Mesenchymal stem cell (in vitro differentiated cells and primary cell): ENCODE results near the gene SEC14L3.
A peak's percentile ranks its signal among the peaks of the same experiment; 100 is the strongest.

Experiments
- DNase-seq: peaks from one replicate; pipeline ENCODE4 v3.0.0-alpha.2; 2013
- H2AFZ ChIP-seq: one replicate; pipeline ENCODE4 v1.6.1; 2013; ENCODE audit warnings: low read depth, mild to moderate bottlenecking, control low read depth, inconsistent platforms, low read length, moderate library complexity
- H2AK5ac ChIP-seq: 2 replicates; pipeline ENCODE4 v1.6.1; 2013; ENCODE audit warnings: low read length, moderate library complexity, mild to moderate bottlenecking, inconsistent platforms; ENCODE audit not compliant: severe bottlenecking
- H2BK120ac ChIP-seq: one replicate; pipeline ENCODE4 v1.6.1; 2013; ENCODE audit warnings: low read depth, mild to moderate bottlenecking, inconsistent platforms, low read length, moderate library complexity
- H2BK12ac ChIP-seq, 2 experiments: one replicate each; pipeline ENCODE4 v1.6.1; 2013; ENCODE audit warnings: inconsistent platforms in 2 of 2, low read length in 2 of 2, mild to moderate bottlenecking in 2 of 2, moderate library complexity in 2 of 2, control low read depth in 1 of 2
- H2BK15ac ChIP-seq: one replicate; pipeline ENCODE4 v1.6.1; 2013; ENCODE audit warnings: mild to moderate bottlenecking, low read depth, inconsistent platforms; ENCODE audit not compliant: poor library complexity, severe bottlenecking
- H2BK5ac ChIP-seq: 2 replicates; pipeline ENCODE4 v1.6.1; 2013; ENCODE audit warnings: low read depth, mild to moderate bottlenecking, low read length, control low read depth, inconsistent platforms; ENCODE audit not compliant: poor library complexity, severe bottlenecking
- H3K14ac ChIP-seq, 2 experiments: one replicate each; pipeline ENCODE4 v1.6.1; 2013; ENCODE audit warnings: inconsistent platforms in 2 of 2, low read length in 2 of 2, control low read depth in 1 of 2, mild to moderate bottlenecking in 1 of 2, moderate library complexity in 1 of 2
- H3K18ac ChIP-seq, 2 experiments: one replicate each; pipeline ENCODE4 v1.6.1; 2013; ENCODE audit warnings: inconsistent platforms in 2 of 2, low read length in 2 of 2, control low read depth in 1 of 2, low read depth in 1 of 2, mild to moderate bottlenecking in 1 of 2
- H3K23ac ChIP-seq, 2 experiments: one replicate each; pipeline ENCODE4 v1.6.1; 2013; ENCODE audit warnings: inconsistent platforms in 2 of 2, low read length in 2 of 2, mild to moderate bottlenecking in 2 of 2, moderate library complexity in 2 of 2, control low read depth in 1 of 2
- H3K27ac ChIP-seq: 2 replicates; pipeline ENCODE4 v1.5.1; 2013; ENCODE audit warnings: mild to moderate bottlenecking, moderate library complexity, low read length, control low read depth, inconsistent platforms; ENCODE audit not compliant: poor library complexity, severe bottlenecking
- H3K27me3 ChIP-seq, 2 experiments: 2 replicates each; pipeline versions ENCODE4 v1.6.1 to v1.7.0; 2013; ENCODE audit warnings: low read length in 2 of 2, mild to moderate bottlenecking in 2 of 2, moderate library complexity in 2 of 2, control low read depth in 1 of 2, inconsistent platforms in 1 of 2; ENCODE audit not compliant: control insufficient read depth in 1 of 2, insufficient read depth in 1 of 2
- H3K36me3 ChIP-seq, 2 experiments: 2 replicates each; pipeline versions ENCODE4 v1.6.1 to v1.7.0; 2013; ENCODE audit warnings: low read length in 2 of 2, control low read depth in 1 of 2, inconsistent platforms in 1 of 2, low read depth in 1 of 2, mild to moderate bottlenecking in 1 of 2; ENCODE audit not compliant: insufficient read depth in 2 of 2, control insufficient read depth in 1 of 2
- H3K4ac ChIP-seq, 2 experiments: one replicate each; pipeline ENCODE4 v1.6.1; 2013; ENCODE audit warnings: inconsistent platforms in 2 of 2, low read length in 2 of 2, mild to moderate bottlenecking in 2 of 2, moderate library complexity in 2 of 2, control low read depth in 1 of 2, low read depth in 1 of 2
- H3K4me1 ChIP-seq: 2 replicates; pipeline ENCODE4 v1.6.1; 2013; ENCODE audit warnings: low read depth, low read length, control low read depth; ENCODE audit not compliant: control insufficient read depth, insufficient read depth
- H3K4me2 ChIP-seq: 2 replicates; pipeline ENCODE4 v1.6.1; 2013; ENCODE audit warnings: low read length, mild to moderate bottlenecking, inconsistent platforms; ENCODE audit not compliant: poor library complexity, severe bottlenecking
- H3K4me3 ChIP-seq, 2 experiments: 2 replicates each; pipeline versions ENCODE4 v1.5.1 to v1.7.0; 2013; ENCODE audit warnings: low read length in 2 of 2, mild to moderate bottlenecking in 2 of 2, control low read depth in 1 of 2, low read depth in 1 of 2; ENCODE audit not compliant: insufficient read depth in 1 of 2
- H3K79me1 ChIP-seq: replicated peaks from 2 replicates; pipeline ENCODE4 v1.6.1; 2013; ENCODE audit warnings: mild to moderate bottlenecking, control low read depth, low read length, inconsistent platforms; ENCODE audit not compliant: poor library complexity, severe bottlenecking
- H3K9ac ChIP-seq: 2 replicates; pipeline ENCODE4 v1.7.0; 2013; ENCODE audit warnings: mild to moderate bottlenecking, low read length, moderate library complexity
- H3K9me3 ChIP-seq: 2 replicates; pipeline ENCODE4 v1.7.0; 2013; ENCODE audit warnings: mild to moderate bottlenecking, low read length; ENCODE audit not compliant: control insufficient read depth
- H4K8ac ChIP-seq: one replicate; pipeline ENCODE4 v1.6.1; 2013; ENCODE audit warnings: inconsistent platforms, mild to moderate bottlenecking, low read length, moderate library complexity
- H4K91ac ChIP-seq: one replicate; pipeline ENCODE4 v1.6.1; 2013; ENCODE audit warnings: mild to moderate bottlenecking, low read length, inconsistent platforms
- WGBS: methylation state at CpG from one replicate; pipeline ENCODE4 v1.1.7; 2013; ENCODE audit warnings: mixed read lengths; 5-methylcytosine and 5-hydroxymethylcytosine counted together

The SEC14L3 gene

GRCh38 chr22:30488121-30488520, 16.3 kb upstream of the SEC14L3 start:
- Histone ChIP-seq H3K27me3 (peaks cover 18 to 38% of the 10 kb centered on the region in 2 experiments), H3K4me2 (no peak overlapping the region), H2AK5ac (no peak overlapping the region), H2AFZ (no peak overlapping the region), H3K23ac (no peak overlapping the region), H4K91ac (no peak overlapping the region), H3K9ac (no peak overlapping the region), H3K4me3 (no peak overlapping the region), H3K4me1 (peaks cover 2% of the 10 kb centered on the region), H3K18ac (no peak overlapping the region), H2BK12ac (no peak overlapping the region), H3K14ac (no peak overlapping the region), H2BK15ac (no peak overlapping the region), H3K79me1 (no peaks in the 10 kb centered on the region), H3K4ac (no peak overlapping the region), H2BK120ac (no peak overlapping the region), H2BK5ac (no peak overlapping the region), H3K36me3 (no peaks in the 10 kb centered on the region), H4K8ac (no peak overlapping the region), H3K27ac (no peak overlapping the region), H3K9me3 (no peaks in the 10 kb centered on the region)
- DNase-seq, result no peak
- WGBS, result 68% methylated on average over 7 of the region's 7 CpGs

GRCh38 chr22:30486661-30487115, 14.9 kb upstream of the SEC14L3 start:
- H3K79me1 ChIP-seq, result no peaks in the 10 kb centered on the region
- no peaks in the 10 kb centered on the region for H3K36me3 ChIP-seq
- no peak overlapping the region for H3K4ac ChIP-seq
- H3K18ac ChIP-seq, result no peak overlapping the region
- 85% methylated on average over 6 of the region's 8 CpGs for WGBS
- no peak overlapping the region for H2BK5ac ChIP-seq
- no peak overlapping the region for H3K14ac ChIP-seq
- H3K4me2 ChIP-seq, result no peak overlapping the region
- H3K9ac ChIP-seq, result no peak overlapping the region
- DNase-seq, result no peak
- peaks cover 2% of the 10 kb centered on the region for H3K4me1 ChIP-seq
- no peak overlapping the region for H4K8ac ChIP-seq
- H2BK12ac ChIP-seq, result no peak overlapping the region
- H2BK15ac ChIP-seq, result no peak overlapping the region
- H3K27me3 ChIP-seq, result peaks cover 18 to 29% of the 10 kb centered on the region in 2 experiments
- no peak overlapping the region for H4K91ac ChIP-seq
- H3K9me3 ChIP-seq, result no peaks in the 10 kb centered on the region
- H2BK120ac ChIP-seq, result no peak overlapping the region
- H3K23ac ChIP-seq, result no peak overlapping the region
- no peak overlapping the region for H3K4me3 ChIP-seq
- H3K27ac ChIP-seq, result no peak overlapping the region
- no peak overlapping the region for H2AK5ac ChIP-seq
- no peak overlapping the region for H2AFZ ChIP-seq

- Histone ChIP-seq H3K4me3 (no peak overlapping the region), H3K4ac (no peak overlapping the region), H3K4me1 (peaks cover 2% of the 10 kb centered on the region), H2AK5ac (no peak overlapping the region), H3K27ac (no peak overlapping the region), H4K91ac (no peak overlapping the region), H2BK15ac (no peak overlapping the region), H2BK5ac (no peak overlapping the region), H3K18ac (no peak overlapping the region), H3K27me3 (peaks cover 17 to 27% of the 10 kb centered on the region in 2 experiments), H3K4me2 (no peak overlapping the region), H3K14ac (no peak overlapping the region), H2BK12ac (no peak overlapping the region), H3K9me3 (no peaks in the 10 kb centered on the region), H3K9ac (peak overlapping the region; percentile 13), H2AFZ (no peak overlapping the region), H3K79me1 (no peaks in the 10 kb centered on the region), H3K36me3 (no peaks in the 10 kb centered on the region), H2BK120ac (no peak overlapping the region), H3K23ac (no peak overlapping the region), H4K8ac (no peak overlapping the region)
- DNase-seq, result no peak
- WGBS, result 81% methylated on average over 4 of the region's 5 CpGs
These were observed 14.3 kb upstream of the SEC14L3 start for GRCh38 chr22:30486118-30486517.

GRCh38 chr22:30485362-30485988, 13.7 kb upstream of the SEC14L3 start:
- H3K4me3 ChIP-seq, result peak overlapping the region in 1 of 2 experiments; percentile 12
- H3K23ac ChIP-seq, result no peak overlapping the region
- peaks cover 11 to 20% of the 10 kb centered on the region in 2 experiments for H3K27me3 ChIP-seq
- H2BK15ac ChIP-seq, result no peak overlapping the region
- DNase-seq, result peak; percentile 50
- H3K4me1 ChIP-seq, result peaks cover 2% of the 10 kb centered on the region
- H2AFZ ChIP-seq, result no peak overlapping the region
- no peak overlapping the region for H2BK5ac ChIP-seq
- H3K79me1 ChIP-seq, result no peaks in the 10 kb centered on the region
- no peak overlapping the region for H2AK5ac ChIP-seq
- no peak overlapping the region for H4K91ac ChIP-seq
- no peak overlapping the region for H2BK120ac ChIP-seq
- no peak overlapping the region for H3K4me2 ChIP-seq
- no peaks in the 10 kb centered on the region for H3K36me3 ChIP-seq
- H3K9me3 ChIP-seq, result no peaks in the 10 kb centered on the region
- no peak overlapping the region for H2BK12ac ChIP-seq
- no peak overlapping the region for H3K27ac ChIP-seq
- H3K9ac ChIP-seq, result peak overlapping the region; percentile 13
- no peak overlapping the region for H3K18ac ChIP-seq
- no peak overlapping the region for H3K14ac ChIP-seq
- WGBS, result 29% methylated on average over 16 of the region's 18 CpGs
- no peak overlapping the region for H4K8ac ChIP-seq
- H3K4ac ChIP-seq, result no peak overlapping the region
